Measurements from ENCODE around the gene MAFF. TPM values are rescaled to one million over a fixed set of nuclear protein-coding genes. Genes with fewer than 3 reads are reported as not detected.

Gene MAFF
- total RNA-seq, 1 experiment from 2014 or later = 5.8 TPM

- Histone ChIP-seq H3K23me2 (ENCODE audit: insufficient read length, low read depth, low read length, poor library complexity, severe bottlenecking) (no peaks in the 10 kb centered on the region), H4K5ac (ENCODE audit: insufficient read length, low read depth, low read length) (no peak overlapping the region), H3K18ac (ENCODE audit: insufficient read length, low read depth, low read length) (no peak overlapping the region), H3K23ac (ENCODE audit: insufficient read length, low read depth, low read length) (no peak overlapping the region), H3K14ac (ENCODE audit: insufficient read depth, low read length) (no peak overlapping the region), H3K4me1 (ENCODE audit: insufficient read depth, low read length) (peaks cover 4% of the 10 kb centered on the region; the same call in 1 of the 2 replicates), H2BK5ac (ENCODE audit: insufficient read length, low read length) (no peak overlapping the region), H3K9me3 (ENCODE audit: control insufficient read depth, low read depth, low read length) (no peaks in the 10 kb centered on the region), H2BK15ac (ENCODE audit: low read depth, low read length) (no peak overlapping the region), H2BK12ac (ENCODE audit: insufficient read length, low read depth, low read length) (no peak overlapping the region), H2BK20ac (ENCODE audit: low read depth, low read length, poor library complexity, severe bottlenecking) (no peak overlapping the region), H3K27ac (ENCODE audit: insufficient read length, low read depth, low read length) (no peak overlapping the region), H2BK120ac (ENCODE audit: low read depth, low read length, poor library complexity, severe bottlenecking) (no peak overlapping the region), H4K8ac (replicated peaks; ENCODE audit: insufficient read length, low read depth, low read length) (no peak overlapping the region), H3K4me2 (ENCODE audit: insufficient read depth, insufficient read length, low read length) (no peak overlapping the region), H4K20me1 (ENCODE audit: control insufficient read depth, insufficient read depth, insufficient read length) (no peaks in the 10 kb centered on the region), H3K9ac (ENCODE audit: extremely low read depth, insufficient read length, low read length) (no peak overlapping the region), H3K79me1 (ENCODE audit: insufficient read depth, low read depth, low read length, poor library complexity, severe bottlenecking) (no peaks in the 10 kb centered on the region), H2AFZ (ENCODE audit: low read length) (no peak overlapping the region), H3K27me3 (ENCODE audit: insufficient read depth, low read length) (no peaks in the 10 kb centered on the region), H3T11ph (ENCODE audit: low read length) (no peak overlapping the region), H3K4ac (ENCODE audit: low read depth, low read length) (no peak overlapping the region), H3K56ac (ENCODE audit: insufficient read length, low read depth, low read length) (no peak overlapping the region), H3K79me2 (ENCODE audit: insufficient read depth, low read length) (no peaks in the 10 kb centered on the region), H4K91ac (ENCODE audit: insufficient read length, low read depth, low read length) (no peak overlapping the region), H2AK5ac (ENCODE audit: insufficient read length, low read length) (no peak overlapping the region)
- no CpG with 5 or more reads among the region's 8 CpGs for WGBS (ENCODE audit: extremely low coverage, insufficient read length, low lambda C conversion rate)
- Mint-ChIP-seq H3K27ac (no peak overlapping the region), H3K9me3 (no peaks in the 10 kb centered on the region), H3K4me1 (peaks cover 16 to 21% of the 10 kb centered on the region in 2 experiments), H3K36me3 (ENCODE audit: insufficient read depth in 1 of 3, low read depth in 3 of 3) (peaks cover 2 to 39% (median 32%) of the 10 kb centered on the region in 3 experiments), H3K4me3 (no peak overlapping the region), H3K27me3 (ENCODE audit: low read depth) (no peaks in the 10 kb centered on the region)
- TF ChIP-seq, protein P1, sequence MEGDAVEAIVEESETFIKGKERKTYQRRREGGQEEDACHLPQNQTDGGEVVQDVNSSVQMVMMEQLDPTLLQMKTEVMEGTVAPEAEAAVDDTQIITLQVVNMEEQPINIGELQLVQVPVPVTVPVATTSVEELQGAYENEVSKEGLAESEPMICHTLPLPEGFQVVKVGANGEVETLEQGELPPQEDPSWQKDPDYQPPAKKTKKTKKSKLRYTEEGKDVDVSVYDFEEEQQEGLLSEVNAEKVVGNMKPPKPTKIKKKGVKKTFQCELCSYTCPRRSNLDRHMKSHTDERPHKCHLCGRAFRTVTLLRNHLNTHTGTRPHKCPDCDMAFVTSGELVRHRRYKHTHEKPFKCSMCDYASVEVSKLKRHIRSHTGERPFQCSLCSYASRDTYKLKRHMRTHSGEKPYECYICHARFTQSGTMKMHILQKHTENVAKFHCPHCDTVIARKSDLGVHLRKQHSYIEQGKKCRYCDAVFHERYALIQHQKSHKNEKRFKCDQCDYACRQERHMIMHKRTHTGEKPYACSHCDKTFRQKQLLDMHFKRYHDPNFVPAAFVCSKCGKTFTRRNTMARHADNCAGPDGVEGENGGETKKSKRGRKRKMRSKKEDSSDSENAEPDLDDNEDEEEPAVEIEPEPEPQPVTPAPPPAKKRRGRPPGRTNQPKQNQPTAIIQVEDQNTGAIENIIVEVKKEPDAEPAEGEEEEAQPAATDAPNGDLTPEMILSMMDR (conservative IDR thresholded peaks at IDR 0.05) = no peak
- DNase-seq = no peak
Observed at GRCh38 chr22:38222797-38223119, 21.0 kb downstream of the MAFF start.
